NCI-H2196 treated with DMSO at 0.1 percent for 48 hours (cell line): ENCODE data around the gene CWC27.
"Not testable (repeated sequence)": the region's sequence is repeated elsewhere in the genome, so short reads cannot be mapped to it uniquely, and the experiment has no call there.

Experiments used
- DNase-seq: peaks from one replicate; lab custom pipeline; 2025; ENCODE audit not compliant: unreplicated experiment; lab: John Stamatoyannopoulos, UW

CWC27 gene

DNA sequence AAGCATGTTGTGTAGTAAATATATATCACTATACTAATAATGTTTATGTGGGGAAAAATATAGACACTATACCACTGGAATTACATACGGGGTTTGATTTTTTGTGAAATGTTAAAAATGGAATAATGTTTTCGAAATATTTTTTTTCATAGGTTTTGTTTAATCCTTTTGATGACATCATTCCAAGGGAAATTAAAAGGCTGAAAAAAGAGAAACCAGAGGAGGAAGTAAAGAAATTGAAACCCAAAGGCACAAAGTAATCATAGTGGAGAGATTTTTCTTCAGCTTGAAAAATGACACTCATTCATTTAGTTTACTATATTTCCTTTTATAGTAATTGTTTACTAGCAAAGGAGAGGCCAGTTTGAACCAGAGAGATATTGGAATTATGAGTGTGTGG, 17.6 kb downstream of the CWC27 start:
- DNase-seq, result no peak

DNA sequence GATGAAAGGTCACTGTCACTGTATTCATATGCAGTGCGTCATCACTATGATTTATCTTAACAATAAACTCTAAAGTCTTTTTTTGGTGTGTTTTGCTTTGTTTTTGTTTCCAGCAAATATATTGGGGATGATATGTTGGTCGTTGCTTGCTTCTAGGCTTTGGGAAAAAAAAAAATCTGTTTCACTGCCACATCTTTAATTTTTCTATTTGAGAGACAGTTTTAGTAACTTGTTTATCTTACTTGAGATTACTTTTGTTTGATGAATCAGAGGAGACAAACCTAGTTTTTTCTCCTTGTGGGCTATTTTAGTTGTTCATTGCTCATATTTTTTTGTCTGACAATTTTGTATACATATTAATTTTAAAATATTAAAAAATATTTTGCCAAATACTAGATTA, 19.4 kb downstream of the CWC27 start:
- DNase-seq, result no peak

DNA sequence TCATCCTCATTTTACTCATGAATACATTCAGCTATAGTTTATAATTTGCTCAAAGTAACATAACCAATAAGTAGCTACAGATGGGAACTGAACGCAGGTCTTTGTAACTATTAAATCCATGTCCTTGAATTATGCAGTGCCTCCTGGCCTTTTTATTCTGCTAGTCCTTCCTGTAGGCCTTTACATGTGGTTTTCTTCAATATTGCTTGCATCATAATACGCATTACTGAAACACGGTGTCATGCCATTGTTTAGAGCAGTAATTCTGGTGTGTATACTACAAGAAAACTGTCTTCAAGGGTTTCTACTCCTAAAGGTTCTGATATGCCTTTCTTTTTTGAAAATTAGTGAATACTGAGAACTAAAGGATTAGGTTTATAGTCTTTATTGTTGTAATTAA, 20.7 kb downstream of the CWC27 start:
- no peak for DNase-seq

GRCh38 chr5:64790210-64790609, 21.5 kb downstream of the CWC27 start:
- DNase-seq, result no peak

DNA sequence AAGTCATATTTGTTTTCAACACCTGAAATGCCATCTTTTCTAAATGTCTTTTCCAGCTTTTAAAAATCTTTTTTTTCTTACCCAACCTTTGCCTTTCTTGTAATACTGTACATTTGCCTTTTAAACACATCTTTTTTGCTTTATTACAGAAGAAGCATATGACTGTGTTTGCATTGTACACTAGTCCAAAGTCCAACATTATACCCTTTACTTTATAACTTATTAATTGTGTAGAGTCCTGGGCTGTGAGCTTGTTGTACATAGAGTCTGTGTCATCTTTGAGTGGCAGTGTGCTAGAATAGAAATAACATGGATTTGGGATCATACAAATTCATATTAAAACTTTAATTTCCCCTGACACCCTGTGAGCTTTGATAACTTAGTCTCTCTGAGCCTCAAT, 23.7 kb downstream of the CWC27 start:
- DNase-seq, result no peak

- no peak for DNase-seq
Measured at GRCh38 chr5:64794053-64794770, 25.5 kb downstream of the CWC27 start.

- no peak for DNase-seq
Measured at GRCh38 chr5:64796301-64796700, 27.6 kb downstream of the CWC27 start.

DNA sequence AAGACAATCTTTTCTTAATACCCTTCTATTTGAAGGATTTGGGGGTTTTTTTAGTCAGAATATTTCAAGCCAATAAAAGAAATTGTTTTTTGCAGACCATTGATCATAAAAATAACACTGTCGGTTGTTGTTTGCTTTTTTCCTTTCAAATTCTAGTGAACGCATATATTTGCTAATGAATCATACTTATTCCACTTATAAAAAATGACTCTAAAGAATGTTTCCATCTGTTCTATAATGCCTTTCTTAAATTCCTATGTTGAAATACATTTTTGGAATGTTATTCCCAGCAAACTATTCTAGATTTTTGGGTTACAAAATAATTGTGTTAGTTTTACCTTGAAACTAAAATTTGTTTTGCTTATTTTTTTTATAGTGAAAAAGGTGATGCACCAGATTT, 32.2 kb downstream of the CWC27 start:
- DNase-seq, result no peak

DNA sequence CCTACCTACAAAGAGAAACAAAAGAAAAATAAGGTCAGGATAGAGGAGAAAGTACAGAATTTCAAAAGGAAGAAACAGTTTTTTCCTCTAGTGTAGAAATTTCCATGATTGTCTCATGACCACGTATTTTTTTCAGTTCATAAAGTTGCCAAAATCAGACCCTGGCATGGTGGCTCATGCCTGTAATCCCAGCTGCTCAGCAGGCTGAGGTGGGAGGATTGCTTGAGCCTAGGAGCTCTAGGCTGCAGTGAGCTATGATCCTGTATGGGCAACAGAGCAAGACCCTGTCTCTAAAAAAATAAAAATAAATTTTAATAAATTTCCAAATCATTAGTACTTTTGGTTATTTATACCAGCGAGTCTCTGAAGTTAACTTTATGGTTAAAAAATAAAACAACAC, 37.8 kb downstream of the CWC27 start:
- no peak for DNase-seq

GRCh38 chr5:64807520-64807919, 38.8 kb downstream of the CWC27 start:
- no peak for DNase-seq

- peak; percentile 1 for DNase-seq
Measured at GRCh38 chr5:64811050-64811640, 42.4 kb downstream of the CWC27 start.

- DNase-seq, result no peak
Measured at GRCh38 chr5:64814073-64814472, 45.3 kb downstream of the CWC27 start.

GRCh38 chr5:64818245-64818644, 49.5 kb downstream of the CWC27 start:
- DNase-seq, result no peak

DNA sequence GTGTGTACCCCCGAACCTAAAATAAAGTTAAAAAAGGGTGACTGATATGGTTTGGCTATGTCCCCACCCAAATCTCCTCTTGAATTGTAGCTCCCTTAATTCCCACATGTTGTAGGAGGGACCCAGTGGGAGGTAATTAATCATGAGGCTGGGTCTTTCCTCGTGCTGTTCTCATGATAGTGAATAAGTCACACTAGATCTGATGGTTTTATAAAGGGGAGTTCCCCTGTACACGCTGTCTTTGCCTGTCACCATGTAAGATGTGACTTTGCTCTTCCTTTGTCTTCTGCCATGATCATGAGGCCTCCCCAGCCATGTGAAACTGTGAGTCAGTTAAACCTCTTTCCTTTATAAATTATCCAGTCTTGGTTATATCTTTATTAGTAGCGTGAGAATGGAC, 50.6 kb downstream of the CWC27 start:
- DNase-seq, result not testable (repeated sequence)

DNA sequence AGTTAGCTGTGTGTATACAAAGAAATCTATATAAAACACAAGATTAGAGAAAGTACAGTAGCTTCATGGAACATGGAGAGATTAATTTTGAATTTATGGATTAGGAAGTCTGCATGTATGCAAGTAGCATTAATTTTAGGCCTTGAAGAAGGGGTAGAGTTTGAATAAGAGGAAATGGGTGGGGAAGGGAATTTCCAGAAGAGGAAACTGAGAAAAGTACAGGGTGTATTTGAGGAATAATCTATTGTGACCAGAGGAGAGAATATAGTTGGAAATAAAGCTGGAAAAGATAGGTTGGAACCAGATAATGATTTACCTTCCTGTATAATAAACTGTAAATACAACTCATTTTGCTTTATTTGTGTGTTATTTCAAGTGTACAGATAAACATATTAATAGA, 53.6 kb downstream of the CWC27 start:
- DNase-seq, result no peak

DNA sequence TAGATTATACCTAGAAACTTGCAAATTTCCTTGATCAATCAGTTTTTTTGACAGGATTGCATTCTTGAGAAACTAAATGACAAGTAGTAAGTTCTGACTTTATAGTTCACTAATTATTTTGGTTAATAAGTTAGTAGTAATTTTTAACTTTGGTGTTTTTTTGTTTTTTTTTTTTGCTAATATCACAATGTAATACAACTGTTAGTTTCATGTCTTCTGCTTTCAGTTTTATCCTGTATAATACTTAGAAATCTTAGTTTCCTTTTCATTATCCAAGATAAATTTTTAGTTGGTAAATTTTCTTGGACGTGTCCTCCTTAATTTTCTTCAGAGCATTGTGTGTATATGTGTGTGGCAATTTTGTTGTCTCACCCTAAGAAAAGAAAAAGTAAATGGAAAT, 57.8 kb downstream of the CWC27 start:
- DNase-seq, result no peak

DNA sequence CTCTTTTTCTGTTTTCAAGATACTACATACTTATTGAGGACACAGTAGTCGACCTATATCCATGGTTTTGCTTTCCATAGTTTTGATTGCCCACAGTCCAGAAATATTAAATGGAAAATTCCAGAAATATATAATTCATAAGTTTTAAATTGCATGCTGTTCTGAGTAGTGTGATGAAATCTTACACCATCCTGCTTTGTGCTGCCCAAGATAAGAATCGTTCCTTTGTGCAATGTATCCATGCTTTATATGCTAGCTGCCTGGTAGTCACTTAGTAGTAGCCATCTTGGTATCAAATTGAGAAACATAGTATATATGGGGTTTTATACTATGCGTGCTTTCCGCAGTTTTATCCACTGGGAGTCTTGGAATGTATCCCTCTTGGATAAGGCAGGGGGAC, 59.0 kb downstream of the CWC27 start:
- no peak for DNase-seq

DNA sequence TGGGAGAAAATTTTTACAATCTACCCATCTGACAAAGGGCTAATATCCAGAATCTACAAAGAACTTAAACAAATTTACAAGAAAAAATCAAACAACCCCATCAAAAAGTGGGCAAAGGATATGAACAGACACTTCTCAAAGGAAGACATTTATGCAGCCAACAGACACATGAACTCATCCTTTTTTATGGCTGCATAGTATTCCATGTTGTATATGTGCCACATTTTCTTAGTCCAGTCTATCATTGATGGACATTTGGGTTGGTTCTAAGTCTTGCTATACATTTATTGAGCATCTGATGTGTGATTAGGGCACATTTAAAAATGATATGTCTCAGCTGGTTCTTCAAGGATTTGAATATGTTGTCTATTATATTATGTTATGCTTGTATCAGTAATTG, 61.9 kb downstream of the CWC27 start:
- not testable (repeated sequence) for DNase-seq

GRCh38 chr5:64831996-64832395, 63.3 kb downstream of the CWC27 start:
- DNase-seq, result no peak

DNA sequence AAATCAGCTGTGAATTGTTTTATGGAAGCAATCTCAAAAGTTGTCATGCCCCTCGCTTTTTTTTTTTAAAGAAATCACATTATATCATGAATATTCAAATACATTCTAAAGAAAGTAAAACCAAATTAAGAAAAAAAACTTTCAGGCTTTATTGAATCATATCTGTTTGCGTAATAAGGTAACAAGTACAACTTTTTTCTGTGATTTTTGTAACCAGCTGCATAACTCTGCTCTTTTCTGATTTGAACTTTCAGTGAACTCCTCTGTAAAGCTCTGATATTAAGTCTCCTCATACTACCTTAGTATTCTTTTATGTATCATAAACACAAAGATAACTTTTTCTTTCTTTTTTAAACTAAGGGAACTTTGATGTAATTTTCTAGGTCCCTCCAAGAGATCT, 65.3 kb downstream of the CWC27 start:
- DNase-seq, result no peak

DNA sequence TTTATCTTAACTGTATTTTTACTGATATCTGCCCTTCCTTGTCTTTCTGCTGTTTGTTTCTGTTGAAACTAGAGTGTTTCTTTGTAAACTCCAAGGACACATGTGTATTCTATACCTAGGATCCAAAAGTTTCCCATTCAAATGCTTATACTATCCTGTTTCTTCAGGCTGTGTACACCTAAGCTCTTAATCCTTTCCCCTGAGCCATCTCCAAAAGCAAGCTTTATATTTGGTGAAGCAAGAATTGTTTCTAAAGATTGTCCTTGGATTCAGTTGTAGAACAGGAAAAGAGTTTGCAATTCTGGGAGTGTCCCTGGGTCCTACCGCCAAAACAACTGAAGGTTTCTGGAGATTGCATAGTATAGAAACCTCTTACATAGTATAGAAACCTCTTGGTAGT, 65.9 kb downstream of the CWC27 start:
- DNase-seq, result no peak

DNA sequence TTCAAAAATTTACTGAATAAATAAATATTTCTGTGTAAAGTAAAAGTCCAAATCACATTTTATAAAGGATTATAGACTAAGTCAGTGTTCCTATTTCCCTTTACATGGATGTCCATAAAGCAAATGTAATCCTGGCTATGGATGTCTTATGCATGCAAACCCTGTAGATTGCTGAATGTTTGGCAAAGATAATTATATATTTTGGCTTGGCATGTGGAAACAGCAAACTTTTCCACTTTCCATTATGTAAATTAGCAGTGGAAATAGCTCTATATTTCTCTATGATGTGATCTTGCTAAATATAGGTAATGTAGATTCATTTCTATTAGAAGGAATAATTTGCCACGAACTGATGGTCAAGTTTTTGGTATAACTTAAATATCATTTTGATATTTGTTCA, 66.5 kb downstream of the CWC27 start:
- DNase-seq, result no peak

DNA sequence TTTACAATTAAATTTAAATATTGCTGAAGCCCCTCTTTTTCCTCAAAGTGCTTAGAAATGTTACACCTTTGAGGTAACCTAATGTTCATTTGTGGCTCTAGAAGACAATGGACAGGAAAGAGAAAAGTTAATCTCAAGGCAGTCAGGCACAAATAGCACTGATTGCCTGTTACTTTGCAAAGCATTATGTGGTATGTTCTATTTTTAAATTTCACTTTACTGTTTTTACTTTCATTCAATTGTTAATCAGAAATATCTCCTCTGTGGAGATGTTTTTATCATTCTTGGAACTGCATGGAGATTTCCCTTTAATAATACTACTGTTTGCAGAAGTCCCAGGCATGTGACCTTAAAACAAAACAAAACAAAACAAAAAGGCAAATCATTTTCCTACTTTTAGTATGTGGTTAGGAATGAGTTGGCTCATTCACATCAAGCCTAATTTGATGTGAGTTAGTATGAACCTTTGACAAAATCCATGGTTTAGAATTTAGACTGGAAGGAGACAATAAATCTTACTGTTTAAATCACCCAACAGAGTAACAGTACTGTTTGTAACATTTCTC, 67.5 kb downstream of the CWC27 start:
- DNase-seq, result no peak
